NCI-H748 (cell line): ENCODE results near the gene GJA10.

Experiments
- DNase-seq: peaks from one replicate; lab custom pipeline; 2025; ENCODE audit not compliant: unreplicated experiment; lab: John Stamatoyannopoulos, UW

GJA10 gene

DNA sequence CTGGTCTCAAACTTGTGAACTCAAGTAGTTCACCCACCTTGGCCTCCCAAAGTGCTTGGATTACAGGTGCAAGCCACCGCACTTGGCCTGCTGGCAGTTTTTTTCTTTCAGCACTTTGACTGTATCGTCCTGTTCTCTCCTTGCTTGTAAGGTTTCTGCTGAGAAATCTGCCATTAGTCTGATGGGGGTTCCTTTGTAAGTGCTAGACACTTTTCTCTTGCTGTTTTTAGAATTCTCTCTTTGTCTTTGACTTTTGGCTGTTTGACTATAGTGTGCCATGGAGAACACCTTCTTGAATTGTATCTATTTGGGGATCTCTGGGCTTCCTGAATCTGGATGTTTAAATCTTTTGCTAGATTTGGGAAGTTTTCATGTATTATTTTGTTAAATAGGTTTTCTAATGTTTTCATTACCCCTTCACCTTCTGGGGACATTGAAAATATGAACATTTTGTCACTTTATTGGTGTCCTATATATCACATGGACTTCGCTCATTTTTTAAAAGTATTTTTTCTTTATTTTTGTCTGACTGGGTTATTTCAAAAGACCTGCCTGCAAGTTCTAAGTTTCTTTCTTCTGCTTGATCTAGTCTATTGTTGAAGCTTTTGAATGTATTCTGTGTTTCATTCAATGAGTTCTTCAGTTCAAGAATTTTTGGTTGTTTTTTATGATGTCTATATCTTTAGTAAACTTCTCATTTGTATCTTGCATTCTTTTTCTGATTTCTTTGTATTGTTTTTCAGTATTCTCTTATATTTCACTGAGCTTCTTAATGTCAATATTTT is 22.1 kb downstream of the GJA10 start:
- DNase-seq = no peak

GRCh38 chr6:89917216-89917615 is 22.9 kb downstream of the GJA10 start:
- DNase-seq = no peak

GRCh38 chr6:89917801-89918366 is 23.6 kb downstream of the GJA10 start:
- no peak for DNase-seq

DNA sequence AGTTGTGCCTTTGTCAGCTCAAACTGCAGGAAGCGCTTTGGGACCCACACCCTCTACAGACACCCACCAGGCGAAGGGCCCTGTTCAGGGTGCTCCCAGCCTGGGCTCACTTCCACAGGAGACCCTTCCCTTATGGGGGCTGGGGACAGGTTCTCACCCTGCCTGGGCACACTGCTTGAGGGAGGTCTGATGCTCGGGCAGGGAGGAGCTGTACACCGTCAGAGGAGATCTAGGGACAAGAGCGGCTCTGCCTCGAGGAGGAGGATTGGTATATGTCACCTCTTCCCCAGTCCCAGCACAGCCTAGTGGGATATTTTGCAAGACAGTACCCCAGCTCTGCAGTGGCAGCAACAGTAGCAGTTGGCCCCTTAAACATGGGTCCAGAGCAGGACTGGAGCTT is 26.9 kb downstream of the GJA10 start:
- DNase-seq = no peak

- no peak for DNase-seq
Measured at GRCh38 chr6:89921691-89922090, 27.4 kb downstream of the GJA10 start.

GRCh38 chr6:89924231-89924630 is 30.0 kb downstream of the GJA10 start:
- no peak for DNase-seq

DNA sequence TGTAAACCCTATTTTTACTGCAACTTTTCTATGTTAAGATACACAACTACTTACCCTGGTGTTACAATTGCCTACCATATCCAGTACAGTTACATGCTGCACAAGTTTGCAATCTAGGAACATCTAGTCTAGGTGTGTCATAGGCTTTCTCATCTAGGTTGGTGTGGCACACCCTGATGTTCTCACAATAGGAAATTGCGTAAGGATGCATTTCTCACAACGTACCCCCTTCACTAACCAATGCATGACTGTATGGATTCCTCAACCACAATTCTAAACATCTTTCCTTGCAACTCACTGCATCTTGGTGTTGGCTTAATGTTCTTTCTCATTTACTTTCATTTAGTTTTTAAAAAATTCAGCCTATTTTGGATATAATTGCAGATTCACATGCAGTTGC is 31.6 kb downstream of the GJA10 start:
- DNase-seq = no peak

- DNase-seq = no peak
Measured at GRCh38 chr6:89927264-89927663, 33.0 kb downstream of the GJA10 start.

DNA sequence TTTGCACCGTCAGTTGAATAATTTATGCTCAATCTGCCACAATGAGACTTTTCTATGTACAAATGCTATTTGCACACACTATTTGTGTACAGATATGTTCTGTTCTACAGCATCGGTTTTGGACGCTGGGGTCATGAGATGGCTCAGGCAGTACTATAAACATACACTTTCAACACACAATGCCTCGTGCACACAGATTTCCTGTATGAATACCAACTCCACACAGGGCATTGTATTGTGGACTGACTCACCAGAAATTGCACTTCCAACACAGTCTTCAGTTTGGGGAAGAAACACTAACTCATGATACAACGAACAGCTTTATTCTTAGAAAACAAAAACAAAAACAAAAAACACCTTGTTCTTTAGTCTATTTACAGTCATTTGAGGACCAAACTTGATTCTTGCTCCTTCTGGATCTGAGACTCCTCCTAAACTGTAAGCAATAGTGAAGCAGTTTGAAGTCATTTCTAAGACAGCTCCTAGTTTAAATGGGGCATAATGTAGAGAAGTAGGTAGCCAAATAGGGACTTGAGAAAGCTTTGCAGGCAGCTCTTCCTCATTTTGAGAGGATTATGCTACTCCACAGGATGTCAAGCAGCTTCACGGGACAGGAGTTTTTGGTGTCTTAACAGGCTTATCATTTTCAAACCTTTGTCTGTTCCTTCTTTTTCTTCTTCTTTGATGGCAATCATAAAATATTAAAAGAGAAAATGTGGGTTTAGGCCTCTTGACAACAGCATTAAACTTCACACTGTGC is 33.7 kb downstream of the GJA10 start:
- no peak for DNase-seq

GRCh38 chr6:89928604-89929003 is 34.3 kb downstream of the GJA10 start:
- no peak for DNase-seq

- DNase-seq = no peak
Measured at GRCh38 chr6:89930789-89931188, 36.5 kb downstream of the GJA10 start.

DNA sequence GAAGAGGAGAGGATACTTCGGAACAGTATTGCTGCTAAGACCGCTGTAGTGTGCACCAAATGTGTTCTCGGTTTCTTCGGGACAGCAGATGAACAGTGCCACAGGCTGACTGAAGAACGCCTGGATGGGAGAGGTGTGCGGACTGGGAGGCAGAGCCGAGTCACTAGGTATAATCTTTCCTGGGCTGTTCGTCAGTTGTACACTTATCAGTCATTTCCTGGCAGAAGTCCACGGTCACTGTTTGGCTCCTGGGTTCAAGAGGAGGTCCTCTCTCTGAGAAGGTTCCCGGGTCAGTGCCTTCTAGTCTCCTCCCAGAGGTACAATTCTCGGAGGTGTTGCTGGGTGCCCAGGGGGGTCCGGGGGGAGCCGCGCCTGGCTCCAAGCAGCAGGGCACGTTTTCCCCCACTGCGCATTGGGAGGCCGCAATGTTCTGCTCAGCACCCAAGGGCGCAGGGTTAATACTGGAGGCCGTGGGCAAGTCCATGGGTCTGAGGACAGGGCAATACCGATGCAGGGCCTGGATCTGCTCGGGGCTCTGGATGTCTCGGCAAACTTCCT is 38.1 kb downstream of the GJA10 start:
- DNase-seq = no peak

GRCh38 chr6:89934685-89935366 is 40.6 kb downstream of the GJA10 start:
- no peak for DNase-seq

DNA sequence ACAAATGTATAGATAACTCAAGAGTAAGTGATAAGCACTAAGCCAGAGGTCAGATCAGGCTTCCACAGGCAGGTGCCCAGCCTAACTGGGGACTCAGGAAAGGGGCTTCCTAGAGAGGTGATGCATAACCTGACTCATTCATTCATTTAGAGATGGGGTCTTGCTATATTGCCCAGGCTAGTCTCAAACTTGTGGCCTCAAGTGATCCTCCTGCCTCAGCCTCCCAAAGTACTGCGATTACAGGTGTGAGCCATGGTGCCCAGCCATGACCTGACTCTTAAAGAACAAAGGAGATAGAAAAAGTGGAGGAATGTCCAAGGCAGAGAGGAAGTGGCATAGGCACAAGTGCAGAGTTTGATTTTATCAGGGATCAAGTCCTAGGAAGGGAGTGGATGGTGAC is 41.9 kb downstream of the GJA10 start:
- no peak for DNase-seq

DNA sequence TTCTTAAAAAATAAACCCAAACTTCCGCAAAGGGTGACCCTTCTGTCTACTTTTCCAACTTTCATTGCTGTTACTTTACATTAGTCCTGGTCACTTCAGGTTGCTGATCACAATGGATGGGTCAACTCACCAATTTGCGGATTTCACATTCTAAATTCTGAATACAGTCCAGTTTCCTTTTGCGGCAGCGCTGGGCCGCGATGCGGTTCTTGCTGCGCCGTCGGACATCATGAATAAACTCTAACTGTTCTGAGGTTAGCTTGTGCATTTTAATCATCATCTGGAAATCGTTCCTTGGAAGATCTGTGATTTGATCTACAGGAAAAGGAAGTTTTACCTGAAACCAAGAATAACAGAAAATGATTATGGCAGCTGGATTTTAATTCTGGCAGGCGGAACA is 43.7 kb downstream of the GJA10 start:
- no peak for DNase-seq

- no peak for DNase-seq
Measured at GRCh38 chr6:89939144-89939543, 44.9 kb downstream of the GJA10 start.

- peak; percentile 76 for DNase-seq
Measured at GRCh38 chr6:89940225-89941027, 46.2 kb downstream of the GJA10 start.

DNA sequence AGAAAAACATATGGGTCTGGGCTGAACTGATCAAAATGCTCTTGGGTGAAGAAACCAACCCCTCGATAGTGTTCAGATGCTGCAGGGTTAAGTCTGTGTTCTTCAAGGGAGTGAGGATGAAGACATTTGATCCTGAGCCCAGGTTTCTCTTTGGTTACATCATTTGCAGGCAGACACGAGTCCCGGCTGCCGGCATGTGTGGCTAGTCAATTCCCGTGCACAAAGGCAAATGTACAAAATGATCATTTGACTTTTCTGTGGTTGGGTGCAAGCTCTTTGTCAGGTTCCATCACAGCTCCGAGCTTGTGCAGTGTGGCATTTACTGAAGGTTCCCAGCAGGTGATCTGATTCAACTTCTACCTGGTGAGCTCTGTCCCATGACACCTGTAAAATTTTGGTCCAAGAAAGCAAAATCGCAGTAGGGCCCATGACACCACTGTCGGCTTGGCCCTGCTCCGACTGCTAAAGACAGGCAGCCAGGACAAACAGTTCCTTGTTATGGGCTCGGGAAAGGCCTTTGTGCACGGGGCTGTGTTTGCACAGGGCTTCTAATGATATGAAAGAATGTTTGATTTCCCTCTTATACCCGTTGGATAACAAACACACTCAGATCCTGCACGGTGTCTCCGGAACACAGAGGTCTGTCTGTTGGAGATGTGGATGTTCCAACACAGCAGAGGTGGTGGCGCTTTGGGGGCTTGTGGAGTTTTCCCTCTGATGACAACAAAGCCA is 46.9 kb downstream of the GJA10 start:
- DNase-seq = peak; percentile 87

- DNase-seq = no peak
Measured at GRCh38 chr6:89941763-89942497, 47.7 kb downstream of the GJA10 start.
